H9 (cell line): ENCODE data around the gene LATS2. TPM values are rescaled to one million over a fixed set of nuclear protein-coding genes. Genes with fewer than 3 reads are reported as not detected.

Source experiments
- DNase-seq: peaks from one replicate; pipeline ENCODE4 v3.0.0-alpha.2; 2017
- H2AFZ ChIP-seq: one replicate; pipeline ENCODE4 v1.6.1; 2013; ENCODE audit warnings: mild to moderate bottlenecking, low read length, control low read depth, moderate library complexity
- H2AK5ac ChIP-seq: 2 replicates; pipeline ENCODE4 v1.6.1; 2013; ENCODE audit warnings: low read length, control low read depth, mixed read lengths; ENCODE audit not compliant: insufficient read length
- H2BK120ac ChIP-seq: one replicate; pipeline ENCODE4 v1.6.1; 2013; ENCODE audit warnings: low read depth, mild to moderate bottlenecking, low read length, control low read depth, inconsistent platforms; ENCODE audit not compliant: poor library complexity, severe bottlenecking
- H2BK12ac ChIP-seq: 2 replicates; pipeline ENCODE4 v1.6.1; 2013; ENCODE audit warnings: low read length, control low read depth, mixed read lengths, low read depth; ENCODE audit not compliant: insufficient read length
- H2BK15ac ChIP-seq: 2 replicates; pipeline ENCODE4 v1.6.1; 2013; ENCODE audit warnings: low read depth, low read length, control low read depth
- H2BK20ac ChIP-seq: one replicate; pipeline ENCODE4 v1.6.1; 2013; ENCODE audit warnings: low read depth, mild to moderate bottlenecking, low read length, control low read depth, inconsistent platforms; ENCODE audit not compliant: poor library complexity, severe bottlenecking
- H2BK5ac ChIP-seq: 2 replicates; pipeline ENCODE4 v1.6.1; 2013; ENCODE audit warnings: low read length, control low read depth, mixed read lengths; ENCODE audit not compliant: insufficient read length
- H3K14ac ChIP-seq: 2 replicates; pipeline ENCODE4 v1.6.1; 2013; ENCODE audit warnings: low read length, control low read depth; ENCODE audit not compliant: insufficient read depth
- H3K18ac ChIP-seq: 2 replicates; pipeline ENCODE4 v1.6.1; 2013; ENCODE audit warnings: low read depth, mild to moderate bottlenecking, mixed read lengths, low read length, control low read depth; ENCODE audit not compliant: insufficient read length
- H3K23ac ChIP-seq: 2 replicates; pipeline ENCODE4 v1.6.1; 2013; ENCODE audit warnings: low read length, control low read depth, mixed read lengths, low read depth; ENCODE audit not compliant: insufficient read length
- H3K23me2 ChIP-seq: 2 replicates; pipeline ENCODE4 v1.6.1; 2013; ENCODE audit warnings: low read depth, mild to moderate bottlenecking, mixed read lengths, low read length, control low read depth; ENCODE audit not compliant: insufficient read length, poor library complexity, severe bottlenecking
- H3K27ac ChIP-seq: 2 replicates; pipeline ENCODE4 v1.5.1; 2013; ENCODE audit warnings: low read length, control low read depth, mixed read lengths, low read depth; ENCODE audit not compliant: insufficient read length
- H3K27me3 ChIP-seq: 2 replicates; pipeline ENCODE4 v1.6.1; 2013; ENCODE audit warnings: low read length, control low read depth, inconsistent platforms; ENCODE audit not compliant: insufficient read depth
- H3K4ac ChIP-seq: 2 replicates; pipeline ENCODE4 v1.6.1; 2013; ENCODE audit warnings: low read depth, mild to moderate bottlenecking, control low read depth, inconsistent platforms, low read length, moderate library complexity
- H3K4me1 ChIP-seq: 2 replicates; pipeline ENCODE4 v1.6.1; 2013; ENCODE audit warnings: low read length, control low read depth, inconsistent platforms; ENCODE audit not compliant: insufficient read depth
- H3K4me2 ChIP-seq: 2 replicates; pipeline ENCODE4 v1.6.1; 2013; ENCODE audit warnings: low read length, control low read depth, mixed read lengths; ENCODE audit not compliant: insufficient read length, insufficient read depth
- H3K56ac ChIP-seq: 2 replicates; pipeline ENCODE4 v1.6.1; 2013; ENCODE audit warnings: low read depth, mild to moderate bottlenecking, mixed read lengths, low read length, control low read depth; ENCODE audit not compliant: insufficient read length
- H3K79me1 ChIP-seq: 2 replicates; pipeline ENCODE4 v1.6.1; 2013; ENCODE audit warnings: low read depth, mild to moderate bottlenecking, moderate library complexity, low read length, control low read depth, inconsistent platforms; ENCODE audit not compliant: insufficient read depth, poor library complexity, severe bottlenecking
- H3K79me2 ChIP-seq: 2 replicates; pipeline ENCODE4 v1.6.1; 2013; ENCODE audit warnings: low read length, control low read depth, inconsistent platforms; ENCODE audit not compliant: insufficient read depth
- H3K9ac ChIP-seq: 2 replicates; pipeline ENCODE4 v1.6.1; 2013; ENCODE audit warnings: low read length, control low read depth, mixed read lengths; ENCODE audit not compliant: insufficient read length; ENCODE audit errors: extremely low read depth
- H3K9me3 ChIP-seq: one replicate; pipeline ENCODE4 v1.6.1; 2013; ENCODE audit warnings: low read depth, low read length, inconsistent platforms; ENCODE audit not compliant: control insufficient read depth
- H3T11ph ChIP-seq: one replicate; pipeline ENCODE4 v1.6.1; 2013; ENCODE audit warnings: mild to moderate bottlenecking, low read length, control low read depth, inconsistent platforms
- H4K20me1 ChIP-seq: one replicate; pipeline ENCODE4 v1.6.1; 2013; ENCODE audit not compliant: control insufficient read depth, insufficient read length, insufficient read depth
- H4K5ac ChIP-seq: 2 replicates; pipeline ENCODE4 v1.6.1; 2013; ENCODE audit warnings: low read depth, mild to moderate bottlenecking, mixed read lengths, low read length, control low read depth; ENCODE audit not compliant: insufficient read length
- H4K8ac ChIP-seq: replicated peaks from 2 replicates; pipeline ENCODE4 v1.6.1; 2013; ENCODE audit warnings: low read length, control low read depth, mixed read lengths, low read depth; ENCODE audit not compliant: insufficient read length
- H4K91ac ChIP-seq: 2 replicates; pipeline ENCODE4 v1.6.1; 2013; ENCODE audit warnings: low read depth, mild to moderate bottlenecking, moderate library complexity, mixed read lengths, low read length, control low read depth; ENCODE audit not compliant: insufficient read length
- H3K27ac Mint-ChIP-seq, 3 experiments: 2 replicates in 2 of 3; 3 replicates in 1 of 3; pipeline ENCODE4 v1.8.0; 2020 to 2021; ENCODE audit warnings: mixed read lengths in 3 of 3, mild to moderate bottlenecking in 1 of 3, moderate library complexity in 1 of 3
- H3K27me3 Mint-ChIP-seq: 2 replicates; pipeline ENCODE4 v1.8.0; 2021; ENCODE audit warnings: low read depth, mild to moderate bottlenecking, moderate library complexity, mixed read lengths
- H3K36me3 Mint-ChIP-seq, 3 experiments: 2 replicates in 2 of 3; 3 replicates in 1 of 3; pipeline ENCODE4 v1.8.0; 2020 to 2021; ENCODE audit warnings: low read depth in 3 of 3, mixed read lengths in 3 of 3; ENCODE audit not compliant: insufficient read depth in 1 of 3
- H3K4me1 Mint-ChIP-seq, 2 experiments: 2 replicates each; pipeline ENCODE4 v1.8.0; 2020; ENCODE audit warnings: mixed read lengths in 2 of 2
- H3K4me3 Mint-ChIP-seq, 2 experiments: 2 replicates in 1 of 2; 3 replicates in 1 of 2; pipeline ENCODE4 v1.8.0; 2020 to 2021; ENCODE audit warnings: mild to moderate bottlenecking in 2 of 2, mixed read lengths in 2 of 2, moderate library complexity in 1 of 2
- H3K9me3 Mint-ChIP-seq, 2 experiments: 2 replicates in 1 of 2; 3 replicates in 1 of 2; pipeline ENCODE4 v1.8.0; 2020; ENCODE audit warnings: mild to moderate bottlenecking in 2 of 2, mixed read lengths in 2 of 2, moderate library complexity in 1 of 2
- CTCF ChIP-seq: fragments of 200-600 bp; sonication (generic); conservative IDR thresholded peaks from 3 replicates; pipeline ENCODE4 v1.8.0; 2021; ENCODE audit warnings: antibody characterized with exemption, mild to moderate bottlenecking
- WGBS: extraction: QIAGEN DNeasy Blood & Tissue Kit; methylation state at CpG from one replicate; pipeline ENCODE4 v1.1.7; 2013; ENCODE audit warnings: missing lambda C conversion rate, low lambda C conversion rate, mixed read lengths; ENCODE audit not compliant: insufficient read length; ENCODE audit errors: extremely low coverage; 5-methylcytosine and 5-hydroxymethylcytosine counted together
- total RNA-seq: library from RNA; stranded (reverse); gene quantifications from 2 replicates; pipeline ENCODE4 v1.2.1, GENCODE V29; 2021

Gene LATS2
- total RNA-seq, 1 experiment from 2014 or later = 20.0 TPM

- Histone ChIP-seq H3K23me2 (no peaks in the 10 kb centered on the region), H3K4me1 (peaks cover 4% of the 10 kb centered on the region; the same call in 1 of the 2 replicates), H4K8ac (no peak overlapping the region), H3K14ac (no peak overlapping the region; the same call in 1 of the 2 replicates), H3K27me3 (no peaks in the 10 kb centered on the region), H3K4me2 (no peak overlapping the region), H4K91ac (no peak overlapping the region), H2BK120ac (no peak overlapping the region), H3K4ac (no peak overlapping the region), H2AK5ac (no peak overlapping the region), H2BK20ac (no peak overlapping the region), H2BK5ac (no peak overlapping the region), H2AFZ (no peak overlapping the region), H3K79me2 (no peaks in the 10 kb centered on the region), H2BK15ac (no peak overlapping the region), H4K5ac (no peak overlapping the region), H3K27ac (no peak overlapping the region), H4K20me1 (no peaks in the 10 kb centered on the region), H3T11ph (no peak overlapping the region), H3K56ac (no peak overlapping the region), H3K79me1 (no peaks in the 10 kb centered on the region), H3K9ac (no peak overlapping the region), H3K18ac (no peak overlapping the region), H3K23ac (no peak overlapping the region), H2BK12ac (no peak overlapping the region), H3K9me3 (no peaks in the 10 kb centered on the region)
- Mint-ChIP-seq H3K27ac (peak overlapping the region in 2 of 3 experiments; percentile 47 to 66; a peak in 1 of 7 replicates), H3K9me3 (no peaks in the 10 kb centered on the region; a peak in 1 of 5 replicates), H3K4me1 (peaks cover 17 to 19% of the 10 kb centered on the region in 2 experiments), H3K36me3 (no peaks in the 10 kb centered on the region; a peak in 1 of 7 replicates), H3K27me3 (peaks cover 18% of the 10 kb centered on the region), H3K4me3 (peak overlapping the region; percentile 36 to 59; a peak in 3 of 5 replicates)
- no peak for TF ChIP-seq CTCF
- no peak for DNase-seq
- no CpG with 5 or more reads among the region's 20 CpGs for WGBS
Observed at GRCh38 chr13:21077076-21077787, 15.8 kb upstream of the LATS2 start.
